Measurements from ENCODE around the gene BTNL9. TPM values are rescaled to one million over a fixed set of nuclear protein-coding genes. Genes with fewer than 3 reads are reported as not detected.

Gene BTNL9
- total and polyA plus RNA-seq, 8 donors = 11.0 to 56.1 (median 18.7) TPM

GRCh38 chr5:181047921-181048320, 7.9 kb downstream of the BTNL9 start:
- ATAC-seq (no peak), DNase-seq (no peak)
- TF ChIP-seq CTCF (IDR thresholded peaks at IDR 0.05) = no peak
- Histone ChIP-seq H3K36me3 (no peaks in the 10 kb centered on the region), H3K4me3 (no peak overlapping the region), H3K4me1 (peaks cover 2 to 17% of the 10 kb centered on the region in 2 donors), H3K27me3 (peaks cover 23 to 77% of the 10 kb centered on the region in 2 donors), H3K27ac (no peak overlapping the region), H3K9me3 (no peaks in the 10 kb centered on the region)
- intact Hi-C loops (cut with DNase I) = no loop called here

GRCh38 chr5:181050016-181050415, 9.9 kb downstream of the BTNL9 start:
- Histone ChIP-seq H3K9me3 (no peaks in the 10 kb centered on the region), H3K4me1 (peaks cover 2 to 28% of the 10 kb centered on the region in 2 donors), H3K36me3 (no peaks in the 10 kb centered on the region), H3K4me3 (no peak overlapping the region), H3K27me3 (peaks cover 44 to 92% of the 10 kb centered on the region in 2 donors), H3K27ac (no peak overlapping the region)
- ATAC-seq = no peak
- no peak for TF ChIP-seq CTCF (IDR thresholded peaks at IDR 0.05)
- intact Hi-C loops (cut with DNase I) = no loop called here
- no peak for DNase-seq

- no peaks in the 10 kb centered on the region for H3K36me3 ChIP-seq
- H3K4me1 ChIP-seq = peaks cover 2 to 28% of the 10 kb centered on the region in 2 donors
- intact Hi-C loops (cut with DNase I) = no loop called here
- ATAC-seq (no peak), DNase-seq (no peak)
- H3K27me3 ChIP-seq = peaks cover 49 to 97% of the 10 kb centered on the region in 2 donors
- H3K9me3 ChIP-seq = no peaks in the 10 kb centered on the region
- no peak for TF ChIP-seq CTCF (IDR thresholded peaks at IDR 0.05)
- peak overlapping the region in 1 of 2 donors; percentile 55 for H3K27ac ChIP-seq
- peak overlapping the region in 1 of 2 donors; percentile 49 for H3K4me3 ChIP-seq
These were observed 12.0 kb downstream of the BTNL9 start for GRCh38 chr5:181051841-181052671.

- Histone ChIP-seq H3K4me1 (peaks cover 2 to 28% of the 10 kb centered on the region in 2 donors), H3K9me3 (no peaks in the 10 kb centered on the region), H3K4me3 (peak overlapping the region; percentile 37 to 49), H3K27me3 (peaks cover 49 to 97% of the 10 kb centered on the region in 2 donors), H3K27ac (peak overlapping the region in 1 of 2 donors; percentile 66), H3K36me3 (no peaks in the 10 kb centered on the region)
- no peak for TF ChIP-seq CTCF (IDR thresholded peaks at IDR 0.05)
- ATAC-seq = peak; percentile 49
- intact Hi-C loops (cut with DNase I) = no loop called here
- no peak for DNase-seq
These were observed 12.8 kb downstream of the BTNL9 start for GRCh38 chr5:181052672-181053487.
